AG09319 (cell line): ENCODE data around the gene CDCA5.

Source experiments
- DNase-seq: peaks from one replicate; pipeline ENCODE4 v3.0.0-alpha.2; 2010; ENCODE audit warnings: low read depth; ENCODE audit errors: extremely low read depth
- CTCF ChIP-seq: IDR thresholded peaks from 2 replicates; pipeline ENCODE4 v1.5.1; 2011; ENCODE audit warnings: low read depth, mild to moderate bottlenecking, inconsistent platforms, low read length, moderate library complexity

Gene CDCA5

GRCh38 chr11:65107078-65107477, 23.2 kb upstream of the CDCA5 start:
- DNase-seq: no peak
- no peak for TF ChIP-seq CTCF

DNA sequence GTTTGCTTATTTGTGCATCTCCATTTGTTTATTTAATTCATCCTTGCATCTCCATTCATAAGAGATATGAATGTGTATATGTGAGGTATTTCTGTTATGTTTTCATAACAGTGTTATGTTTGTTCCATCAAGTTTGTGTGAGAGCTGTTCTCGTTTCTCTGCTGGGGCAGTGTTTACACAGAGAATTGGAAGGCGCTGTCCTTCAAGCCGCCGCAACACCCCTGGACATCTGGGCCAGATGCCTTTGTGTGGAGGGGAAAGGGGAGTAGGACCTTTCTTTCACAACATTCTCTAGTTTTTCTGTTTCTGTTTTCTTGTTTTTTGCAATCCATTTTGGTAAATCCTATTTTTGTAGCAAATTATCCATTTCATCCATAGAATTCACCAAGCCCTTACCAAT, 20.8 kb upstream of the CDCA5 start:
- DNase-seq: no peak
- no peak for TF ChIP-seq CTCF

GRCh38 chr11:65103476-65103875, 19.6 kb upstream of the CDCA5 start:
- no peak for TF ChIP-seq CTCF
- no peak for DNase-seq

DNA sequence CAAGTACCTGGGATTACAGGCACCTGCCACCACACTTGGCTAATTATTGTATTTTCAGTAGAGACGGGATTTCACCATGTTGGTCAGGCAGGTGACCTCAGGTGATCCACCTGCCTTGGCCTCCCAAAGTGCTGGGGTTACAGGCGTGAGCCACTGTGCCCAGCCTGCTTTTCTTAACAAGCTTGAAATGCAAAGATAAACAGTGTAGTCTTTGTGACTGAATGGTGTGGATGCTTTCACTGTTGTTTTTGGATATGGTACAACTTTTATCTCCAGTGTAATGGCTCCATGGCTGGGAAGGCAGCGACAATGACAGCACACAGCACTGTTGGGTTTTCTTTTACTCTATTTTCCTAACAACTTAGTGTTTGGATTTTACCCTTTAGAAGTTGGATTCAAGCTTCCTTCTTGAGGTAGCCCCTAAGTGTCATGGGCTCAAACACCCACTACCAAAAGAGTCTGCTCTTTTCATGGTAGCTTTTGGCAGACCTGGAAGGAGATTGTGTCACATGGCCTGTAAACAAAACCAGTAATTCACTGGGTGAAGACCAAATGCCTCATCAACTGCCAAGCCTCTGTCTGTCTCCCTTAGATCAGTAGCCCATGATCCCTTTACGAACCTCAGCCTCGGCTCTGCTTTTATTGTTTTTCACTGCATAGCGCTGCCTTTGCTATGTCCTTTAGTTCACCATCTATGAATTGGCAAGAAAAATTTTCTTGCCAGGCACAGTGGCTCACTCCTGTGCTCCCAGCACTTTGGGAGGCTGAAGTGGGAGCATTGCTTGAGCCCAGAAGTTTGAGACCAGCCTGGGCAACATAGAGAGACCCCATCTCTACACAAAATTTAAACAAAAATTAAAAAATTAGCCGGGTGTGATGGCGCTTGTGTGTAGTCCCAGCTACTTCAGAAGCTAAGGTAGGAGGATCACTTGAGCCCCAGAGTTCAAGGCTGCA, 18.6 kb upstream of the CDCA5 start:
- TF ChIP-seq CTCF: no peak
- DNase-seq: no peak

GRCh38 chr11:65100674-65101350, 17.0 kb upstream of the CDCA5 start:
- TF ChIP-seq CTCF: no peak

GRCh38 chr11:65096926-65097325, 13.1 kb upstream of the CDCA5 start:
- TF ChIP-seq CTCF: no peak
- no peak for DNase-seq

More at GRCh38 chr11:65100674-65101350, 17.0 kb upstream of the CDCA5 start:
- DNase-seq: no peak
